GM18868 (cell line): ENCODE results near the gene MOCS1.

Experiments
- ATAC-seq: cut with Tn5 transposase; IDR thresholded peaks from one replicate; pipeline ENCODE4 v1.9.1; 2021; ENCODE audit warnings: mild to moderate bottlenecking, moderate library complexity; ENCODE audit not compliant: unreplicated experiment

Gene MOCS1

DNA sequence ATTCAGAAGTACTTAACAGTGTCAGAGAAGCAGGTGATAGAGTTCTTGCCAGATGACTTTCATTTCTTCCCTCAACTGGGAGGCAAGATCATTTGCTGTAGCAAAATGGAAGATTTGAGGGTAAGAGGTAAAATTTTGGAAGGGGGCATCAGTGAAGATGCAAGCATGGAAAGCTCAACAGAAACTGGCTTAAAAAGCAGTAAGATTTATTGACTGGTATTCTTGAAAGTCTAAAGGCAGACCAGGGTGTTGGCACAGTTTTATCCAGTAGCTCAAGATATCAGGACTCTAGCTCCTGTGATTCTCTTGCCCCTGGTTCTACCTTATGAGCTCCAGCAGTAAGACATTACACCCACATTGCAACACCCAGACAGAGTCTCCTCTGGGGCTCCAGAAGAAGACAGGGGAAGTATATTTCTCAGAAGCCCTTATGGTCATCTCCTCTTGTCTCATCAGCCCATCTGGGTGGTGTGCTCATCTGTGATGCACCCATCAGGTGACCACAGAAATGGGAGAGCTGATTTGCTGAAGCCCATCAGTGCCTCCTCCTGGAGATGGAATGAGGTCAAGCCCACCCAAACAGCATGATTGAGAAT is 16.0 kb upstream of the MOCS1 start:
- no peak for ATAC-seq

DNA sequence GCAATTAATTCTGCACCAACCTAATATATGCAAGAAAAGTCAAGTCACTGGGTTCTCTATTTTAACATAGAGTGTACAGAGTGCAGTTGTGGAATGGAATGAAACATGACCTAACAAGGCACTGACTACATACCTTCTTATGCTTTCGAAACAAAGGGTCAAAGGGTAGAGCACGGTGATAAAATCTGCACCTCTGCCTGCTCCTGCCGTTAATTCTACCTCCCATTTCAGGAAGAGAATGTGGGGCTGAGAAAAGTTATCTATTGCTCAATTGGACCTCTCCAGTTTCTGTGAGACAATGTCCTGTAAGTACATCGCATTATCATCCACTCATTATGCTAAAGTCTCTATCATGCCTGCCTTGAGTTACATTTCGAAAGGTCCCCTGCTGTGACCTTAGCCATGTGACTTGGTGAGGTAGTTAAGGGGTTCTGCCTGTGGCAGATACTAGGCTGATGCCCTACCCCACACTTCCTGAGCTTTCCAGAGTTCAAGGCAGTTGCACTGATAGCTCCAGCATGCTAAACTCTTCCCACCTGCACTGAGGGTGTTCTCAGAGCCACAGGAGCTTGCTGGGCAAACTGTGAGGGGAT is 14.0 kb upstream of the MOCS1 start:
- ATAC-seq = no peak

DNA sequence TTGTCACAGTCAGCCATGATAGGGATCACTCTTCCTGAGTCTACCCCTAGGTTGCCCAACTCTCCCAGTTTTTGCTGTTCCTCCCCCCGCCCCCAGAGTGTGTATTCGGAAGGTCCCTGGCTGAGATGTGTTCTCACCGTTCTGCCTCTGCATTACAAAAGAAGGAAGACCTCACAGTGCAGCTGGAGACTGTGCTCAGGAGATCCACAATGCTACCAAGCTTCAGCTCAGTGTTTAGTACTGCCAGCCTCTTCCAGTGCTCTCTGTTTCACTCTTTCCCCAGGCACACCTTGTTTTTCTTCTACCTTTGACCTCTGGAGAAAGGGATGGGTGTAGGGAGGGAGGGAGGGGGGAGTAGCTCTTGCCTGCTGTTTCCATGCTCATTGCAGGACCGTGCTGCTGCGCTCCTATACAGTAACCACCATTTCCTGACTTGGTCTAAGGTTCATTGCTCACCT is 13.4 kb upstream of the MOCS1 start:
- no peak for ATAC-seq

DNA sequence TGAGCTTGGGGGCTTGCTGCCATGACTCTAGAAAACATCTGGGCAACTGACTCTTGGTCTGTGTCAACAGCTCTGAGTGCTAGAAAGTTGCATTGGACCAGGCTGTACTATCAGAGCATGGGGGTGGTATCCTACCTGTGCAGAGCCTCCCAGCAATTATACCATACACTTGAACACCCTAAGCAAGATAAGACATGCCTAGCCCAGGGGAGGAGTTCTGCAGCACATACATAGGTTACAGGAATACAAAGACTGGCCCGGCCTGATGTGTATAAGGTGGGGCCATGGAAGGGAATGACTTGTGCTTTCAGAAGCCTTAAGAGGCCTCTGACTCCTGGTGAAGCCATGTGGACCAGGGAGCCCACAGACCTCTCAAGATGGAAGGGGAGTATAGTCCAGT is 11.4 kb upstream of the MOCS1 start:
- no peak for ATAC-seq

DNA sequence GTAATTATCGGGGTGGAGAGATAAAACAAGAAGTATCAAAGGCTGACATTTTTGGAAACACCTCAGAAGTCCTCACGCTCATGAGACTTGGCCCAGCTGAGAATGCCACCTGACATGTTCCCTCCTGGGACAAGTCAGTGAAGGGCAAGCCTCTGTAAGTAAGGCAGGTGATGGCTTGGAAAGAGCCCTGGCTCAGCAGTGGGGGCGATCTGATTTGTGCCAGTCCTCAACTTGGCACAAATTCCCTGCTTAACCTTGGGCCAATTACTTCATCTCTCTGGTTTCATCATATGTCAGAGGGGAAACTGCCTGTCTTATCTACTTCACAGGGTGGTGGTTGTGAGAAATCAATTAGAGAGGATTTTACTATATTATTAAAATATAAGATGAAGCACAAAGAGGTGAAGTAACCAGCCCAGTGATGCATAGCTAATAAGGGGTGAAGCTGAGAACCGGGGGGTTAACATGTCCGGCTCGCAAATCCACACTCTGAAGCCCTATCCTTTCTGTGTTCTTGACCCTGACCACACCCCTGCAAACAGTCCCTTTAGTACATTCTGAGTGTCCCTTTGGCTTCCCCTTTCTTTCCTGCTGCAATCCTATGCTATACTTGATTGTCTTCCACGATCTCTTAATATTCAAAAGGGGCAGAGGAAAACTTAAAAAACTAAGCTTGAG is 8.8 kb upstream of the MOCS1 start:
- ATAC-seq = no peak

DNA sequence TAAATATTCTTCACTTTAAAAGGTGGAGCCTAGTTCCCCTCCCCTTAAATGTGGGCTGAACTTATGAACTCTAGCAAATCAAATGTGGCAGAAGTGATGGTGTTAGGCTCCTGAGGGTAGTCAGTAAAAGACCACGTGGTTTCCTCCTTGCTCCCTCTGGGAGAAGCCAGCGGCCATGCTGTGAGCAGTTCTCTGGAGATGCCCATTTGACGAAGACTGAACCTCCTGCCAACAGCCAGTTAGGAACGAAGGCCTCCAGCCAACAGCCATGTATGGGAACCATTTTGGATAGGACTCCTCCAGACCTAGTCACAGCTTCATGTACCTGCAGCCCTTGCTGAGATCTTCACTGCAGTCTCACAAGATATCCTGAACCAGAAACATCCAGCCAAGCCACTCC is 7.6 kb upstream of the MOCS1 start:
- no peak for ATAC-seq

DNA sequence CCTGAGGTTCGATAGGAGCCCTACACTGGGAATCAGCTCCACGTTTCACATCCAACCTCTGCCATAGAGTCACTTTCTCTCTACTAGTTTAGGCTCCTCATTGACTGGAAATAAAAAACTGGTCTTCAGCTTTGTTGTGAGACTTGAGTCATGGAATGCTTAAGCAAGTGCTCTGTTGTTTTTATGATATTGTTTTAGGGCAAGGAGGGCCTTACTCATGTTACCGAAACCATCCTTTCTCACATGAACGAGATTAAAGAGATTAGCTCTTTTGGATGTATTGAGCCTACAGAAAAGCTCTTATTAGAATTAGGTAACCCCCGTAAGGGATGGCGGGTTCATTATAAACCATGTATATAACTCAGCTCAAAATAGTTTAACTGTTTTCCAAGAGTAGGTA is 6.9 kb upstream of the MOCS1 start:
- ATAC-seq = no peak

DNA sequence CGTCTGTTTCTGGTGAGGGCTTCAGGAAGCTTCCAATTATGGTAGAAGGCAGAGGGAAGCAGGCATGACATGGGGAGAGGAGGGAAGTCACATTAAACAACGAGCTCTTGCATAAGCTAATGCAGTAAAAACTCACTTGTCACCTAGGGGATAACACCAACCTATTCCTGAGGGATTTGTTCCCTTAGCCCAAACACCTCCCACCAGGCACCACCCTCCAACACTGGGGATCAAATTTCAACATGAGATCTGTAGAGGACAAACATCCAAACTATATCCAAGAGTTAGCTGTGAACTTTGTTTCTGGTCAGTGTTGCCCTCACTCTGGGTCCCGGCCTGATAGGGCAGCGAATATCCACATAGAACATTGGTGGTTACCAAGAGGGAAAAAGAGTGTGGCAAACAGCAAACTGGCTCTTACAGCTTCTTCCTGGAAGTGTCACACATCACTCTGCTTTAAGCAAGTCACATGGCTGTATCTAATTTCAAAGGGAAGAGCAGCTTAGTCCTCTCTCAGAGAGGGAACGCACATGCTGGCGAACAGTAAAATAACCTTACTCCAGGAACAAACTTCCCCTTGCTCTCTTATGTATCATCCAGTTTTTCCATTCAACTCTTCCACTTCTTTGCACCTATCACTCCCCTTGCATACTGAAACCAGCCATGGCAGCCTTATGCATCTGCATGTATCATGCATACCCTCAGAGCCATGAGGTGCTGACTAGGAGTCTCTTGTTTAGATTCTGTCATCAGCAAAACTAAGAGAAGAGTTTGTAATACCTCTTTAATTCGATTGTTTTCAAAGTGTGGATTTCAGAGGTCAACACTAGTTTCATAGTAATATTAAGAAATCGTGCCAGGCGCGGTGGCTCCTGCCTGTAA is 4.8 kb upstream of the MOCS1 start:
- ATAC-seq = no peak

DNA sequence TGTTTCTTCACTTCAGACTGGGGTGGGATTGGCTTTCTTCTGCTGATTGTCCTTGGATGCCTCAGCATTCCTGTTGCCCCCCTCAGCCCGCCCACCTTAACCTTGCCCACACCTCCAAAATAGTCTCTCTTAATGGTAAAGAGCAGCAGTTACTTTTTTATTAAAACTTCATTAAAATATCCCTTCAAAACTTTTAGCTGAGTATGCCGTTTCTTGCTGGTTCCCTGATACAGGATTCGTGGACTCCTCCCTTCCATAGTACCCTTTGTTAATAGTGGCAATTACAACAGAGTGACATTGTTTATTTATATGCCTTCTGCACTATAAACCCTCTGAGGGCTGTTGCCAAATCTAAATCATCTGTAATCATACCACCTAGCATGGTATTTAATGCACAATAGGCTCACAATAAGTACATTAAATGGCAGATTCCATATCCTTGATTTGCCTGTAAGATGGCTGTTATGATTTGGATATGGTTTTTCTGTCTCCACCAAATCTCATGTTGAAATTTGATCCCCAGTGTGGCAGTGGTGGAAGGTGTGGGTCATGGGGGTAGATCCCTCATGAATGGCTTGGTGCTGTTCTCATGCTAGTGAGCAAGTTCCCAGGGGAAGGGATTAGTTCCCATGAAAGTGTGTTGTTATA is 3.5 kb upstream of the MOCS1 start:
- ATAC-seq = no peak

DNA sequence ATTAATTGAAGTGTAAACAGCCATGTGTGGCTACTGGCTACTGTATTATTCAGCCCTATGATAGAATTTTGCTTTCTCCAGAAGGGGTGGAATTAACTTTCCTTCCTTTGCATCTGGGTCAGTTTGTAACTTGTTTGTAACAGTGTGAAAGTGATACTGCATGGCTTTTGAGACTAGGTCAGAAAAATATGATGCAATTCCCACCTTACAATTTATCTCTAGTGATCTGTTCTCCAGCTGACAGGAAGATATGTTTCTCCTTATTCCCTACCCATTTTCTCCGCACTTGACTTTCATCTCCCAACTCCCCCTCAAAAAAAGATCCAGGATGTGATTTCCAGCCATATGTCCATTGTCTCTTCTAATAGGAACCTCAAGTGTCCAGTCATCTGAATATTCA is 2.6 kb upstream of the MOCS1 start:
- no peak for ATAC-seq

DNA sequence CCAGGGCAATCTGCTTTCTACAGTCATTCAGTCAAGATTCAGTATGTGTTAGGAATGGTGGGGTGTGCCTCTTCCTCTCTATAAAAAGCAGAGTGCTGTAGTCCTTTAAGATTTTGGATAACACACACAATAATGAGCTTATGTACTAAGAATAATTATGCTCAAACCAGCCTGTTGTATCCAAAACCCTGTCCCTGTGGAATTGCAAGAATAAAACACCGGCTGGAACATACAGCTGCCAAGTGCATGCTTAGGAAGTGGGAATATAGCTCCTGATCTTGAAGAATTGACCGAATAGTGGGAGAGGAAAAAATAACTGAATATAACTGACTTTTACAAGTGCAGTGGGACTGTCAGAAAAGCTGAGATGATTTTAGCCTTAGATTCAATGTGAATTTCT is 979 bp upstream of the MOCS1 start:
- ATAC-seq = no peak

DNA sequence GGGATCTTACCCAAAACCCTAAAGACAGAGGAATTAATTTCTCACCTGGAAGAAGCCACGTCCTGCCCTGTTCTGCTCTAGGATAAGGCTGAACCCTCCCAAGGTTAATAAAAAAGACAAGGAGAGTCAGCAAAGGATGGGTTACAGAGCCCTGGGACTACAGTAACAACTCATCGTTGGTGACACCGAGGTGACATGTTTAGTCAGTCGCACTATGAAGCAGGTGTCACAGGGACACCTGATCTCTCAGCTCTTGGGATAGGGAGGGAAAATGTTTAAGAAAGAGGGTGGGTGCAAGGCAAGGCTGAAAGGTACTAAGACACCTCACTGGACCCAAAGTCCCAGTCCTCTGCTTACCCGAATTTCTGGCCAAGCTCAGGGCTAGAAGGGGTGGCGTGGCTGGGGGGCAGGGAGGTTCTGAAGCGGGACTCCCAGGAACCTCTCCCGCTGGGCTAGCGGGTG is 562 bp downstream of the MOCS1 start:
- ATAC-seq = no peak

DNA sequence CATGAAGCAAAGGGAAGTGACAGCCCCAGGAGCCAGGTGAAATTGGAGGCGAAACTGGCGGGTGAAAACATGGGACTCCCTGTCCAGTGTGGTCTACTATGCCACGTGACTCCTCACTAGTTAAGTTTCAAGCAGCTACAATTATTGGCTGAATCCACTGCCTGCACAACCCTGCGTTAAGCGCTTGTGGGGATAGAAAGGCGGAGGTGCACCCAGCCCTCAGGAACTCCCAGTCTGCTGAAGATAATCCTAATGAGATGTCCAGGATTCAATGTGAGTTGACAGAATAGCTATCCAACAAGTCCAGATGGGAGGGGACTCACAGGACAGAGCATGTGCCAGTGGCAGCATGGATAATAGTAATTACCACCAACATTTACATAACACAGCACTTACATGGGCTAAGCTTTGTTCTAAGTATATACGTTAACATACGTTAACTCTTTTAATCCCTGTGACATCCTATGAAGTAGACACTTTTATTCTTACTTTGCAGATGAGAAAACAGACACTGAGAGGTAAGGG is 1.8 kb downstream of the MOCS1 start:
- ATAC-seq = no peak

DNA sequence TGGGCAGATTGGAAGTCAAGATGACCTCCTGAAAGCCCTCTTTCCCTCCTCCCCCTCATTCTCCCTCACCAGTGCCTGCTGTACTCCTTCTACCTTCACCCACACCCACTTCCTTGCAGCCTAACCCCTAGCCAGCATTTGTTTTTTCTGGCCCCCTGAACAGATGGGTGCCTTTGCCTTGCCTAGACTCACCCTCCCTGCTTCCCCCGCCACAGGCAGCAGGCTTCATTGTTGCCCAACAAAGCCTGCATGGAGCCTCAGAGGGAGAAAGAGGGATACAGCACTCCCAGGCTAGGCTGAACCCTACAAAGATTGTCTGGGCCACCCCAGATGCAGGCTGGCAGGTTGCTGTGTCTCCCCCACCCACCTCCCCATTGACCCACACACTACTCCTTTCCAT is 2.7 kb downstream of the MOCS1 start:
- ATAC-seq = no peak

DNA sequence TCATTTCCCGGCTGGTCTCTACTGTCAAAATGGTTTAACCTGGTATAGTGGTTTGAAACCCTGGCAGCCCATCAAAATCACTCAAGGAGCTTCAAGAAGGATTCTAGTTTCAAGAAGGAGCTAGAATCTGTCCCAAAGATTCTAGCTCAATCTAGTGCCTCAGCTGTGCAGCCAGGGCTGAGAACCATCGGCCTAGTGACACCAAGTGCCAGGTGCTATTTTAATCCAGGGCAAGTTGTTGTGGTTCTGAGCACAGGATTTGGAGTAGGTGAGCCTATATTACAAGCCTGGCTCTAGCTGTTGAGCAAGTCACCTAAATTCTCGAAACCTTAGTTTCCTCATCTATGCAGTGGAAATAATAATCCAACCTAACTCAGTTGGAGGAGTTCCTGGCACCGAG is 3.7 kb downstream of the MOCS1 start:
- ATAC-seq = no peak

DNA sequence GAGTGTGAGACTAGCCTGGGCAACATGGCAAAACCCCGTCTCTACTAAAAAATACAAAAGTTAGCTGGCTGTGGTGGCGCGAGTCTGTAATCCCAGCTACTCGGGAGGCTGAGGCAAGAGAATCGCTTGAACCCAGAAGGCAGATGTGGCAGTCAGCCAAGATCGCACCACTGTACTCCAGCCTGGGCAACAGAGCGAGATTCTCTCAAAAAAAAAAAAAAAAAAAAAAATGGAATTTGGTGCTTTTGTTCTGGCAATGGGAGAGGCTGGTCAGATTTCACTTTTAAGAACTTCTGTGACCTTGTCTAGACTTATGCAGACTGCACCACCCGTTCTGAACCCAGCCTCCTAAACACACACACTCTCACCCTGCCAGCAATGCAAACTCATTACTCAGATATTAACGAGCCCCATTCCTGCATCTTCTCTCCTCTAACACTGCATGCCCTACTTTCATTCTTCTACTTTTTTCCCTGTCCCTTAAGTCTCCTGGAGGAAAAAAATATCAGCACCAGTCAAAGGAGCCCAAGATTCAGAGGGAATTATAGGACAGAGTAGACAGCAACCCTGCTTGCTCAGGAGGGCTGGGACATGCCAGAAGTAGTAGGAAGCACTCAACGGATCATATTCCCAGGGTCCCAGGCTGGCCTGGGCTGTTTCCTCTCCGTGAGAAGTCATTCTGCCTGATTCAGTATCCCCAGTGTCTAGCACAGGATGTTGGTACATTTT is 4.4 kb downstream of the MOCS1 start:
- no peak for ATAC-seq

DNA sequence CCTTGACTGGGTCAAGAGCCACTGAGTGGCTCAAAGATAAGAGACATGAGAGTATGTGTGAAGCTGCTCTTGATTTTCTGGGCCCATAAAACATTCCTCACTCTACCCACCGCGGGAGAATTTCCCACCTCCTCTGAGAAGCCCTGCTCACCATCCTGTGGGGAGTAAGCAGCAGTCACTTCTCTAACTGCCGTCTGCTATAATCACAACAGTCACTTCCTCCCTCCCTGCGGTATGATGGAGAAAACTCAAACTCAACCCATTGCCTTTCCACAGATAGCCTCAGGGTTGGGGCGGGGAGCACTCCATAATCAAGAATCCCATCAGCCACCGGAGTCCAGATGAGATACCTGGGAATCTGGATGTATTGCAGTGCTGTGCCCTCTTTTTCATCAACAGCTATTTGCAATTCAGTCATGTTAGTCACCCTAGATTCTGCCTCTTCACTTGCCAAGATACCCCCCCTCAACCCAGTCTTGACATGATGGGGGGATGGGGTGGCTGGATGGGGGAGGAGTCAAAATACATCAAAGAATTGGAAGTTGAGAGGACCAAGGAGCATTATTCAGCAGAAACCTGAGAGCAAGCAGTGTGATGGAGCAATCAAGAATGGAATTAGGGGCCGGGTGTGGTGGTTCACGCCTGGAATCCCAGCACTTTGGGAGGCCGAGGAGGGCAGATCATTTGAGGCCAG is 5.1 kb downstream of the MOCS1 start:
- ATAC-seq = no peak

DNA sequence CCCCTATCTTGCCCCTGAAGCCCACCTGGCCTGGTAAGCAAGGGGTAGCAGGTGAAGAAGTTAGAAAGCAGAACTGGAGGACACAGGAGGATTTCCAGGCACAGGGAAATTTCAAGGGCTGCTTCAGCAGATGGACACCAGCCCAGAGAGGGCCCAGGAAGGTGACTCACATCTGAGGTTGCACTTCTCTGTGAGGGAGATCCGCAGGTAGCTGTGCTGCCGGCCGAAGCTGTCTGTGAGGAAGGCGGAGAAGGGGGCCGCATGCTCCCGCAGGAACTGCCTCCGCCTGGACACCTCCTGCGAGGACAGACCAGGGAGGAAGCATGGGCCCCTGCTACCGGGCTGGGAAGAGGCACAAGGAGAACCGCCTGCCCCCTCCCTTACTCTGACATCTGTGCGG is 7.1 kb downstream of the MOCS1 start:
- no peak for ATAC-seq

DNA sequence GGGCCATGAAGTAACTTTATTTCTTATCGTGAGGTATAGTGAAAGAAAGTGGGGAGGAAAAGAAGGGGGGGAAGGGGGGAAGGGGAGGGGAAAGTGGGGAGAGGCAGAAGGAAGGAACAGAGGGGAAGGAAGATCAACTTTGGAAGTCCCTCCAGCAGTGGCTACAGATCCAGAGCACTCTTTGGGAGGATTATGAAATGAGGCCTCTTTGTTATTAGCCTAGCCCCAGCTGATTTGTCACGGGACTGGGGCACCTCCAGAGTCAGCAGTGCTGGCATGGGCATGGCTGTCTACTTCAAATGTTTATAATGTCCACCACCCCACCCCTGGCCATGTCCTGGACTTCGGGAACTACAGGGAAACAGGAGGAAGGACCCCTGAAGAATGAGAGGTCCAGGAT is 7.6 kb downstream of the MOCS1 start:
- ATAC-seq = no peak

DNA sequence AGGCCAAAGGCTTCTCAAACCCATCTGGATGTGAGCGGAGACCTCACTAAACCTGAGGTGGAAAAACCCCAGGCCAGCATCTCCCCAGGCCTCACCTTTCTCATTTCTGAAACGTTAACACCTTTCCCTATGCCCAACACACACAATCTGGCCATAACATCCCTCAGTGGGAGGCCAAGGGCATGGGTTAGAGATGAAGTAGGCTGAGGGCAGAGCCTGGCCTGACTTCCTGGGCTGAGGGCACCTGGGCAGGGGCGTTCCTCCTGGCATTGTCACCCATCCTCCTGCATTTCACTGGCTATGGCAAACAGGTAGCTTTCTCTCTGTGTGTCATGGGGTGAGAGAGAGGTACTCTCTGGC is 8.4 kb downstream of the MOCS1 start:
- ATAC-seq = no peak
